ENCODE results near the gene SPARC.
"Not testable (repeated sequence)": the region's sequence is repeated elsewhere in the genome, so short reads cannot be mapped to it uniquely, and the experiment has no call there.

SPARC gene

DNA sequence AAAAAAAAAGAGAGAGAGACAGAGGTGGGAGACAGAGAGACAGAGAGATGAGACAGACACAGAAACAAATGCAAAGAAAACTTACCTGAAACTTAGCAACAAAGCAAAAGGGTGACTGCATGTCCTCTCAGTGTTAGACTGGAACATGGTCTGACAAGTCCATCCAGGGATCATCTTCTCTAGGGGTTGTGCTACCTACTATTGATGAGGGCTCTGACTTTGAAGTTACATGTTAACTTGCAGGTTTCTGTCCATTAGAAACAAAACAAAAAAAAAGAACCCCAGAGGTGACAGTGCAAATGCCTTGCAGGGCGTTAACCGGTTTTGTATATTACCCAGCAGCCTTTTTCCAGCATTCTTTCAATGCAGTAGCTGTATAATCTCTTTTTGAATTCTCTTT, 13.6 kb upstream of the SPARC start:
- no peak for DNase-seq (ENCODE audit: low read depth)

DNA sequence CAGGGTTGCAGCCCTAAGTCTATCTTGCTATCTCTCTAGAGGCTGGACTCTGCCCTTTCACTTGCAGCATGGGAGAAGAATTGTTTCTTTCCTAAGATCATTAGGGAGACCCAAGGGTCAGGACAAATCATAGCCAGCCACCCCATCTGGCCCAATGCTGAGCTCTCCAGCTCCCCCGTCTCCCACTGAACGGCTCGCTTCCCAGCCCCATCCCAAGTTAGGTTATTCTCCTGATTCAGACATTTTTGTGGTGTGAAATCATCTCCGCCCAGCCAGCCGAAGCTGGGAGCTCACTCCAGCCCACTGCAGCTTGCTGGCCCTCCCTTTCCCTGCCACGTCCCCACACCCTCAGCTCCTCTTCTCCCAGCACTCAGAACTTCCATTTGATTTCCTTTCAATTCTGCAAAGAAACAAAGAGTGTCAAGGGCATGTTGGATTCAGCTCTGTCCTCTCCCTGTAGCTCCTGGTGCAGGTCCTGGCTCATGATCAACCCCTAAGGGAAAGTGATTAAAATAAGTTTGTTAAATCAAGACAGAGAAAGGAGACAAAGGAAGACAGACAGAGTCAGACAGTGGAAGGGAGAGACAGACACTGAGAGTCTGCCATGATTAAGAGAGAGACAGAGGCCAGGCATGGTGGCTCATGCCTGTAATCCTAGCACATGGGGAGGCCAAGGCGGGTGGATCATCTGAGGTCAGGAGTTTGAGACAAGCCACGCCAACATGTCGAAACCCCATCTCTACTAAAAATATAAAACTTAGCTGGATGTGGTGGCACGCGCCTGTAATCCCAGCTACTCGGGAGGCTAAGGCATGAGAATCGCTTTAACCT, 12.6 kb upstream of the SPARC start:
- no peak for DNase-seq (ENCODE audit: low read depth)

DNA sequence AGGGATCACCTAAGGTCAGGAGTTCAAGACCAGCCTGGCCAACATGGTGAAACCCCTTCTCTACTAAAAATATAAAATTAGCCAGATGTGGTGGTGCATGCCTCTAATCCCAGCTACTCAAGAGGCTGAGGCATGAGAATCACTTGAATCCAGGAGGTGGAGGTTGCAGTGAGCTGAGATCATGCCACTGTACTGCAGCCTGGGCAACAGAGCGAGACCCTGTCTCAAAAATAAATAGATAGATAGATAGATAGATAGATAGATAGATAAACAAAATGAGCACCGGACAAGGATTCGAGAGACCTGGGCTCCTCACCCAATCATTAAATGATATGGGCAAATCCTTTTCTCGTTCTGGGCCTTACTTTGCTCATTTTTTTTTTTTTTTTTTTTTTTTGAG, 11.4 kb upstream of the SPARC start:
- DNase-seq (ENCODE audit: low read depth) = not testable (repeated sequence)

DNA sequence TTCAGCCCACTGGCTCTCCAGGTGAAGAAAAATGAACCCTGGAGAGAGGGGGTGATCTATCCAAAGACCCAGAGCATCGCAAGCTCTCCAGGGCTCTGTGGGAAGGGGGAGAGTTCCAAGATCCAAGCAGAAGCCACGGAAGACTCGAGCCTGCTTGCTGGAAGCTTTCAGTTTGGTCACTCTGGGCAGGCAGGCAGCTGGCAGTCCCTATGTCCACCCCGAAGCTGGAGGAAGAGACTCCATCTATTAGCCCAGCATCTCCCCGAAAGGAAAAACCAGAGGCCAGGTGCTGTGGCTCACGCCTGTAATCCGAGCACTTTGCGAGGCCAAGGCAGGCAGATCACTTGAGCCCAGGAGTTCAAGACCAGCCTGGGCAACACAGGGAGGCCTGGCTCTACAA, 10.7 kb upstream of the SPARC start:
- DNase-seq (ENCODE audit: low read depth) = no peak

DNA sequence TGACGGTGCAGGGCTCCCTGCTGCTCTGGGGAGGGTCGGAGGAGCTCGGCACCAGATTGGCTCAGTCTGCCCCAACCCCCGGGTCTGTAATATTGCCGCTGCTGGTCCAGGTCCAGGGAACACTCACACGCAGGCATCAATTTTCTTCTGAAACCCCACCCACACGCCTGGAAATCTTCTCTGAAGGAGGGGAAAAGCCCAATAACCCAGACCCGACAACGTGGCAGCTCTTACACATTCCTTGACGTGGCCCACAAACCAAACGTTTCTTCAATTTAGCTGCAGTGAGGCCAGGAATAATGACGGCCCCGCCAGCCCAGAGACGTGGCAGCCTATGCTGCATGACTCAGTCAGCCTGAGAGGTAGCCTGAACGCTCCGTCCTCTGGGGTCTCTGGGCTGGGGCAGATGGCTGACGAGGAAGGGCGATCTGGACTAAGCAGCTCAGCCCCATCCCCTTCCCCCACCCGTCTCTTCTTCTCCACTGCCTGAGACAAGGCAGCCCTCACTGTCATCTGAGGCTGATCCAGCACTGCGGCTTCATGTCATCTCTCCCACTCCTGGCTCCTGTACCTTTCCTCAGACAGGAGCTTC, 9.9 kb upstream of the SPARC start:
- DNase-seq (ENCODE audit: low read depth) = no peak

DNA sequence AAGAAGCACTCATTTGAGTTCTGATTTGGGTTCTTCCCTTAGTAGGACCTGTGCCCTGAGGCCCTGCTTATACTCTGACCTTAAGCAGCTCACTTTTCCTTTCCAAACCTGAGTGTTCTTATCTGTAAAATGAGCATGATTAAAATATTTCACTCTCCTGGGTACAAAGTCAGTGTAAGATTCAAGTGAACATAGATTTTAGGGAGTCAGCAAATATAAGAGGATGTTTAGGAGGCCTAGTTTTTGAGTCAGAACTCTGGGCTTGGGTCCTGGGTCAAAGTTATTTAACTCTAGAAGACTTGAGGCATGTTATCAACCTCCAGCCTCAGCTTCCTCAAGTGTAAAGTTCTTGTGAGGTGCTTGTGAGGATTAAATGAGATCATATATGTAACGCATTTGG, 8.7 kb upstream of the SPARC start:
- DNase-seq (ENCODE audit: low read depth) = no peak

DNA sequence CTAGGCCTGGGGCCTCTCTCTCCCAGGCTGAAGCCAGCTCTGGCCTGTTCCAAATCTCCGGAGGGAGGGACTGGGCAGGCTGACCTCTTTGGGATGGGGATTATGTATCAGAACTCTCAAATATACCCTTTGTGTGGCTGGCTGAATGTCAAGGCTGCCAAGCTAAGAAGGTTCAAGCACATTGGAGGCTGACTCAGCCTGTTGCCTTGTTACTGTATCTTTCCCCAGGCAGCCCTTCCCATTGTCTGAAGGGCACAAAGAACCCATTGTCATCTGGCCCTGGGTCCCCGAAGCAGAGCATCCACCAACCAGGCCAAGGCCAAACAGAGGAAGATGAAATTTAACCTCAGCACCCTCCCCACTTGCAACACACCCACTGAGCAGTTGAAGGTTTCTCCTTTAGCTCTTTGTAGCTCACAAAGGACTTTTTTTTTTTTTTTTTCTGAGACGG, 7.3 kb upstream of the SPARC start:
- no peak for DNase-seq (ENCODE audit: low read depth)

DNA sequence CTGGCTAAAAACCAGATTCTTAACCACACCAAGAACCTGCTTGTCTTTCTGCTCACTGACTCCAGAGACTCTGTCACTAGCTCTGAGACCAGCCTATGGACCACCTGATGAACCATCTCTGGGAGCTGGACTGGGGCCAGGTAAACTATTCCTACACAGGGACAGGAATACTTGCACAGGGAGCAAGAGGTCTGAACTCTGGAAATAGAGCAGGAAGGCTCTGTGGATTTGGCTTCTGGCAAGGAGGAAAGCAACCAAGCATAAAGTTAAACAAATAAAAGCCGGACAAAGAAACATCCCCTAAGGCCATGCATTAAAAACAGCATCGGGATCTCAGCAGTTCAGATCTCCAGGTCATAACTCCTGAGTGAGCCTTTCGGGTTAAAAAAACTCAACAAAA, 5.6 kb upstream of the SPARC start:
- DNase-seq (ENCODE audit: low read depth) = no peak

DNA sequence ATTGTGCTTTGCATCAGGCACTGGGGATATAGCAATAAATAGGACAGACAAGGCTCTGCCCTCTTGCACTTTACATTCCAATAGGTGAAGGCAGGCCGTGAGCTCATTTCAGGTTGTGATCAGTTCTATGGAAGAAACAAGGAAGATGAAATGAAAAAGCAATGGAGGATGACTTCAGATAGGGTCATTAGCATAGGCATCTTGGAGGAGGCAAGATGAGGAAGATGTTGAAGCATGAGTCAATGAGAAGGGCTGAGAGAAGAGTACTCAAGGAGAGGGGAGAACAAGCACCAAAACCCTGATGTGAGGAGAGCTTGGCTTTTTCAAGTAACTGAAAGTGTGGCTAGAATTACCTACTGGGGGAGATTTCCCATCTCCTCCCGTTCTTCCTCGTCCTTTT, 5.0 kb upstream of the SPARC start:
- no peak for DNase-seq (ENCODE audit: low read depth)

DNA sequence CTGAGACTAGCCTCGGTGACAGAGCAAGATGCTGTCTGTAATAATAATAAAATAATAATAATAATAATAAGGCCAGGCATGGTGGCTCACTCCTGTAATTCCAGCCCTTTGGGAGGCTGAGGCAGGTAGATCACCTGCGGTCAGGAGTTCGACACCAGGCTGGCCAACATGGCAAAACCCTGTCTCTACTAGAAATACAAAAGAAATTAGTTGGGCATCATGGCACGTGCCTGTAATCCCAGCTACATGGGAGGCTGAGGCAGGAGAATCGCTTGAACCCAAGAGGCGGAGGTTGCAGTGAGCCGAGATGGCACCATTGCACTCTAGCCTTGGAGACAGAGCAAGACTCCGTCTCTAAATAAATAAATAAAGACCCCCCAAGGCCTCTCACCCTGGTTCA, 2.9 kb upstream of the SPARC start:
- DNase-seq (ENCODE audit: low read depth) = not testable (repeated sequence)

DNA sequence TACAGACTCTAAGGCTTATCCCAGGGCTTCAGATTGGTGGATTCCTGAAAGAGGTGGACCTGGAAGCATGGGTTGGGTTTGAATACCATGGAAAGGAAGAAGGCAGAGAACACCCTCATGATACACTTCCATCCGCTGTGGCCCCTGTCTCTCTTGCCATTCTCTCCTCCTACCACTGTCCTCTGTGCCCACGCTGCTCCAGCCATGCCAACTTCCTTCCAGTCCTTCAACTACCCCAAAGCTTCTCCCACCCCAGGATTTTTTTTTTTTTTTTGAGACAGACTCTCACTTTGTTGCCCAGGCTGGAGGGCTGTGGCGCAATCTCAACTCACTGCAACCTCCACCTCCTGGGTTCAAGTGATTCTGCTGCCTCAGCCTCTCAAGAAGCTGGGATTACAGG, 1.7 kb upstream of the SPARC start:
- no peak for DNase-seq (ENCODE audit: low read depth)

DNA sequence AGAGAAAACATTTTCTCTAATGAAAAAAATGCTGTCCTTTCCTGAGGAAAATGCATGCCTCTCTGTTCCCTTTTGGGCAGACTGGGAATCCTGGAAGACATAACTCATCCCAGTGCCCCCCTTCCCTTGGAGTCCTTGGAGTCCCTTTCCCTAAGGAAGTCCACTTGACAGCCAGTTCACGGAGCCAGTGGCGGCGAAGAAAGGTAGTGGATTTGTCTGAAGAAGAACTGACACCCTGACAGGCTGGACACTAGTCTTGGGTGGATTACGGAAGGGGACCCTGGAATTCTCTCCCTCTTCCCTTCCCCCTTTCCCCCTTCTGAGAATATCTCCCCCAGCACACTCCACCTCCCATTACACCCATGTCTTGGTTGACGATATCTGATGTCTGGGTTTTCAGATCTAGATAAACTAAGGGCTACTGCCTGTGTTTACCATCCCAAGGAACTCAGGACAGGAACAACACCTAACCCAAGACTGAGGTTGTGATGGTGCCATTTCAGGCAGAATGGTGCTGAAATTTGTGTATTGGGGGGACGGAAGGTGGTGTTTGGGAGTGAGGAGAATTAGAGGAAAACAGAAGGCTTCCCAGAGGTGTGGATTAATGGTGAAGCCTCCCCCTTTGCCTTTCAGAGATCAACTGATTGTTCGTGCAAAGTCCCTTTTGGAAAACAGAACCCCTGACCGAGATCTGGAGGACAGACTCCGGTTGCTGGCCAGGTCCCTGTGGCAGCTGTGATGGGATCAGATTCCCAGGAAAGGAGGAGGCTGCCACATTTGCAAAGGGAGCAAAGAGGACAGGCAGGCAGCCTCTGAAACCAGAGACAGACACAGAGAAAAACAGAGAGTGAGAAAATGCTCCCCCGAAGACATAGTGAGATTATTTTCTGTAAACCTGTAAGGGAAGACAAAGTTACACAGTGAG, 704 bp downstream of the SPARC start:
- no peak for DNase-seq (ENCODE audit: low read depth)

DNA sequence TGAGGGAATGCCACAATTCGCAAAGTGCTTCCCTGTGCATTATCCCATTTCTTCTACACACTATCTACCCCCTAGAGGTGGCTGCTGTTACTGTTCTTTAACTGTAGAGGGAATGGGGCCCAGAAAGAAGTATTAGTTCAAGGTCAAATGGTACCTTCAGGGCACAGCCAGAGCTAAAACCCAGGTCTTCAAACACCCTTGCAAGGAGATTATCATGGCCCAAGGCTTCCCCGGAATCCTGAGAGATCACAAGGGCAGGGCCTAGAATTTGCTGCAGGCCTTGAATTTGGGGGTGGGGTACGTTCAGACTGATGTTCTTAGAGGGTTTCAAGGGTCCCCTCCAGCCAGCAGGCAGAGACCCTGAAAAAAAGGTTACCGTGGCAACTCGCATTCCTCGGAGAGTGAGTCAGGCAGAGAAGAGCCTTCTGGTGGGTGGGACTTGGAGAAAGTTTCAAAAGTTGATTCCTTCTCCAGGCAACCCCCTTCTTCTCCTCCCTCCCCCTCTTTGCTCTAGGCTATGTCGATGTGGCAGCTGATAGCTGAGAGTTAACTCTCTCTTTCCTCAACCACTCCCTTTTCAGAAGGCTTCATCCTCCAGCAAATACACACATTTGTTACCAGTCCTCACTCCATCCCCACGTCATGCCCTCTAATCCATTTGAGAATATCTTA, 1.9 kb downstream of the SPARC start:
- no peak for DNase-seq (ENCODE audit: low read depth)

DNA sequence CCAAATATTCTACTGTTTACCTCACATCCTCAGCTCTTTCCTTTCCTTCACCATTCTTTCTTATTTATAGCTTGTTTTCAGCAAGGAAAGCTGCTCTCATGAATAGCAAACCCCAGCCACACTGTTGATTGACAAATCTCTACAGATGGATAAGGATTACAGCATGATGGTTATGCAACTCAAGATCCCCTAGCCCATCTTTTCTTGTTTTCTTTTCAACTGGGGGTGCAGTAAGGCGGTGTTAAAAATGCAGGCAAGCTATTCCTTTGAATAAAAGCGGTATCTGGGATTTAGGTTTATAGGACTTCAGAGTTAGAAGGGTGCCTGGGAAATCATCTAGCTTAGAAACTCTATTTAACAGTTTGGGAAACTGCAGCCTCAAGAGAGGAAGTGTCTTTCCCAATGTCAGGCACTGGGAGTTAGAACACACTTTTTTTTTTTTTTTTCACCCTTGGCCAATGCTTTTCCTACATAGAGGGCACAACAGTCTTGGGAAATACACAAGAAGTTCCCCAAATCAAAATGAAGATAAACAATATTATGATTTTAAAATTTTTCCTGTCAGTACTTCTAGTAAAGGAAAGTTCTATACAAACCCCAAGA, 2.6 kb downstream of the SPARC start:
- no peak for DNase-seq (ENCODE audit: low read depth)

DNA sequence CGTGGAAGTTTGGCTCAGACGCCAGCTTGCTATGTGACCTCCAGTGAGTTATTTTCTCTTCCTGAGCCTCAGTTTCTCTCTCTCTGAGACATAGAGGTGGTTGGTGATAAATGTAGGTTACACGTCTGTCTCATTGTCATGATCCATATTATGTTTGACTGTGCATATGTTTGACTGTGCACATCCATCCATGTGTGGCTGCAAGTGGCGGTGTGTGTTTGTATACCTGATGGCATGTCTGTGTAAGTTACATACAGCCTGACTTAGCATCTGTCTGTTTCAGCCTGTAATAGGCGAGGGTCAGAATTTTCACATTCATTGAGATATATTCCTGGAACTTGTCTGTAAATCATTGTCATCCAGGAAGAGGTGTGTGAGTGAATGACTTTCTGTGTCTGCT, 3.3 kb downstream of the SPARC start:
- no peak for DNase-seq (ENCODE audit: low read depth)

DNA sequence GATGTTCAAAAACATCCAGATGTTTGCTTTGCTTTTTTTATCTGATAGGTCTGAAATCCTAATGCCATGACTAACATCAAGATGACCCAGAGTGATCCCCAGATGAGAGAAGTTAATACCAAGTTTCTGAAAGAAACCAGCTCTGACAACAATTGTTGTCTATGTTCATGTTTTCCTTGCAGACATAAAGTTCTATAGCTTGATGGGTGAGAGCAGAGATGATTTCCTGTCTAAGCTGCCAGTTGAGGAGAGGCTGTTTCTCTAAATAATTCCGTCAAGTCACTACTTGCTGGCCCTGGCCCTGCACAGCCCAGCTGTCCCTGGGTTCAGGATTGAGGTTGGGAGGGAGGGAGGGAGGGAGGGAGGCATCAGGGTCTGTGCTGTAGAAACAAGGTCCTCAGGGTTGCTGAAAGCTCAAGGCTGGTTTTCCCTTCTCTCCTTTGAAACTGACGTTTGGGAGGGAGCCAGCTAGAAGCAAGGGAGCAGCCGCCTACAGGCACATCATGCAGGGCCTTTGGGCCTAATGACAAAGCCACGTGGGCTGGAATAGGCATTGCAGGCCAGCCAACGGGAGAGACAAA, 3.9 kb downstream of the SPARC start:
- DNase-seq (ENCODE audit: low read depth) = no peak

DNA sequence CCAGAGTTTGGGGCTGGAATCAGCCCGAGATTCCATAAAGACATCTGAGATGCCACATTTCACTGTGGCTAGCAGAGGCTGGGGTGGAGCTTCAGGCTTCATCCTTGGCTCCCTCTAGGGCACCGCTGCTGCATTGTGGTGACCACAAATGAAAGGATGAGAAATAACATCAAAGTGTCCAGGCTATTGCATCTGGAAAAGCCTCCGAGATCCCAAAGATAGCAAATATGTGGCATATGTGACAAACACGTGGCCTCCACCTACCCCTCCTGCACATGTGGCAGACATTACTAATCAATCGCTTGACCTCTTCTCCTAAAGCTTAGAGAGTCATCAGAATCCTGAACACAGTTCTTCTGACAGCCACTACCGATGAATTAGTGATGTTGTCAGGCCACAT, 4.5 kb downstream of the SPARC start:
- no peak for DNase-seq (ENCODE audit: low read depth)

DNA sequence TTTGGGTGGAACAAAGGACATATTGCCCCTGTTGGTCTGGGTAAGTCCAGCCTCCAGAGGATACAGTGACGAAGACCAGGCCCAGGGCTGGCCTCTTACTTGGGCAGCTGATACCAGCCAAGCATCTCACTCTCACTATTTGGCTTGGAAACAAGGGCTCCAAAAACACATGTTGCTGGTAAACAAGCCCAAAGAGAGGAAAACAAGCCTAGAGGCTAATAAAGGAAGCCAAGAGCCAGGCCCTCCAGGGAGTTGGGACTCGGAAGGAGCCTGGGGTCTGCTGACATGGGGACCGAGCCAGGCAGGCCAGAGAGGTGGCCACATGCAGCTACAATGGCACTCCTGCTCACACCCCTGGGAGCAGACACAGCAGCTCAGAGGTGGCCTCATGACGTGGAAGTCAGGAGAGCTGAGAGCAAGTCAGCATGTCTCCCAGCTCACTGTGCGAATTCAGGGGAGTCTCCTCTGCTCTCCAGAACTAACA, 5.7 kb downstream of the SPARC start:
- no peak for DNase-seq (ENCODE audit: low read depth)

DNA sequence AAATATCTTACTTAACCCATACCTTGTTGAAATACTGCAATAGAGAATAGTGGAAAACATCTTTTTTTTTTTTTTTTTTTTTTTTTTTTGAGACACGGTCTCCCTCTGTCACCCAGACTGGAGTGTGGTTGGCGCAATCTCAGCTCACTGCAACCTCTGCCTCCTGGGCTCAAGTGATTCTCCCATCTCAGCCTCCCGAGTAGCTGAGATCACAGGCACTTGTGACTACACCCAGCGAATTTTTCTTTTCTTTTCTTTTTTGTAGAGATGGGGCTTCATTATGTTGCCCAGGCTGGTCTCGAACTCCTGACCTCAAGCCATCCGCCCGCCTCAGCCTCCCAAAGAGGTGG, 6.6 kb downstream of the SPARC start:
- DNase-seq (ENCODE audit: low read depth) = not testable (repeated sequence)

DNA sequence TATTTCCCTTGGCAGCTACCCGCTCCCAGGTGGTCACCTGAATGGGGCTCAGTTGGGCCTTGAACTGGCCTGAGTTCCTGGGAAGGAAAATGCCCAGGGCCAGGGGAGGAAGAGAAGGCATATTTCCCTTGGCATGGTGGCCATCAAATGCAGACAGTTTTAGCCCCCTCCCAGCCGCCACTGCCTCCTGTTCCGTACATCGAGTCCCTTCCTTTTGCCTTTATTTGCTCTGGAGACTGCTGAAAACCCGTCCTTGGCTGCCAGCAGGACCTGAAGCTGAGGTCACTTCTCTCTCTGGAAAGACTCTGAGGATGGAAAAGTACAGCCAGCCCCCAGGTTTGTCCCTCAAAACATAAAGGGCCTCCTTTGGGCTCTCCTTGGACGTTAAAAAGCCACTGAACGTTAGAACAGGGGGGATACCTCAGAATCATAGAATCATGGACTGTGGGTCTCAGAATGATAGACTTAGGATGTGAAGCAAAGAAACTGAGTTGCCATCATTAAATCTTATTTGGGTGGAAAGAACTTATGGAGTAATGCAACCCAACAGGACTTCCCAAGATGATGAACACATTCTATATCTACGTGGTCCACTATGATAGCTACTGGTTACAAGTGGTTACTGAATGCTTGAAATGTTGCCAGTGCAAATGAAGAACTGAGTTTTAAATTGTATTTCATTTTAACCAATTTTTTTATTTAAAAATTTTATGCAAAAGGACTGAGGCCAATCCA, 7.1 kb downstream of the SPARC start:
- DNase-seq (ENCODE audit: low read depth) = no peak

DNA sequence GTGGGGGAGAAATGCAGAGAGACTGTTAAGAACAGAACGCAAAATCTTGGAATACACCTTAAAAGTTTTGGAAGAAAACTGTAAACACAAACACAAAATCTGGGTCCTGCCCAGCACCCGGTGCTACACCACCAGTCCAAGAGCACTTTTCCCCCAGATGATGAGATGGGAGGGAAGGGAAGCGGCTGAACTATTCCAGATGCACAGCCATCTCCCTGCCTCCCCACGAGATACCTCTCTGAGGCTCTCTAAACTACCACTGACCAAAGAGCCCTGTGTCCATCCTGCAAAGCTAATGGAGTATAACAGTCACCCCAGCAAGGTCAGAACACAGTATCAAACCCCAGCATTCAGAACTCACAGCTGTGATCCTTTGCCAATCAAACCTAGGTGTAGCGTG, 8.0 kb downstream of the SPARC start:
- no peak for DNase-seq (ENCODE audit: low read depth)
